NCI-H69 (cell line): ENCODE measurements around the gene SBF2.
A peak's percentile ranks its signal among the peaks of the same experiment; 100 is the strongest.

ENCODE experiments used
- DNase-seq: peaks from one replicate; lab custom pipeline; 2025; lab: John Stamatoyannopoulos, UW

The SBF2 gene

GRCh38 chr11:9806946-9807687 is 486.9 kb downstream of the SBF2 start:
- no peak for DNase-seq

GRCh38 chr11:9804419-9804902 is 489.6 kb downstream of the SBF2 start:
- DNase-seq = no peak

DNA sequence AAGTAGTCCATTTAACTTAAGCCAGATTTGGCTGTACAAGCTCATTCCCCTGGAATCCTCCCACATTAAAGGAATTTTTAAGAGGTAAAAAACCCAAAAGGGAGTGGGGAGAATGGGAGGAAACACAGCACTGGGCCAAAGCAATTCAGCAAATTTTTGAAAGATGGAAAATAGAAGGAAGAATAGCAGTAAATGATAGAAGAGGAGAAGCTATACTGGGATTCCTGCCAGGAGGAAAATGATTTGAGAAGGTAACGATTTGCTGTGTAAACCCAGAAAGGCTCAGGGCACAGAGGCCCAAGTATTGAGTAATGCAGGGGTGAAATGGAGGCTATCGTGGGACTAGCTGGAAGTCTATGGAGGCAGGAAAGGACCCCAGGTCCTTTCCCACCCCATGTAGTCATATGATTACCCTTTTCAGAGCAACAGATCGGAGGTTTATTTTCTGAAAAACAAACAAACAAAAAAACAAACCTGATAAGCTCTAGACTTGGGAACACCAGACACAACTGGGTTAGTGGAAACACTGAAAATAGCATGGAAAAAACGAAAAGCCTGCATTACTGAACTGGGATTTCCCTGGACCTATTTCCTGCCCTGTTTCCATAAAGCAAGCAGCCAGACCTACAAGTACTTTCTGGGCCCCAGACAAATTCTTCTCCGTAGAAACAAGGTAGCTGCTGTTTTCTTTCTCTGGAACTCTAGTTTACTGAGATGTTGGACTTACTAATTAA is 490.2 kb downstream of the SBF2 start:
- peak; percentile 39 for DNase-seq

GRCh38 chr11:9802291-9802861 is 491.6 kb downstream of the SBF2 start:
- DNase-seq = peak; percentile 82

- no peak for DNase-seq
Measured at GRCh38 chr11:9799886-9800285, 494.1 kb downstream of the SBF2 start.

DNA sequence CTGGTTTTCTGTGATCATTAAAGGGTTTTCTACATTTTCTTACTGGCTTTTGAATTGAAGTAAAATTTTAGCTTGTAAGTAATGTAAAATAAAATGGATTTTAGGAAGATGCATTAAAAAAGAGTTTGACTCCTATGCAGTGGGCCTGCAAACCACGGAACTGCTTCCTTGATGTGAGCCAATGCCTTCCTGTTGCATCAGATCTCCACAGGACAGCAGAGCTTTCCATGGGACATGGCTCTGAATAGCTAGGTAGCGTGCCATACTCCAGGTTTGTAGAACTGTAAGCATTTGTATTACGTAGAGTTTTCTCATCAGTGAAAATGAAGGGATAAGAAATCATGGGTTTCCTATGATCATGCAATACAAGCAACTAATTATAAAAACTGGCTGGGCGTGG is 496.7 kb downstream of the SBF2 start:
- no peak for DNase-seq

- DNase-seq = no peak
Measured at GRCh38 chr11:9796854-9797253, 497.2 kb downstream of the SBF2 start.

- DNase-seq = no peak
Measured at GRCh38 chr11:9796266-9796665, 497.8 kb downstream of the SBF2 start.

- no peak for DNase-seq
Measured at GRCh38 chr11:9790703-9791102, 503.3 kb downstream of the SBF2 start.

DNA sequence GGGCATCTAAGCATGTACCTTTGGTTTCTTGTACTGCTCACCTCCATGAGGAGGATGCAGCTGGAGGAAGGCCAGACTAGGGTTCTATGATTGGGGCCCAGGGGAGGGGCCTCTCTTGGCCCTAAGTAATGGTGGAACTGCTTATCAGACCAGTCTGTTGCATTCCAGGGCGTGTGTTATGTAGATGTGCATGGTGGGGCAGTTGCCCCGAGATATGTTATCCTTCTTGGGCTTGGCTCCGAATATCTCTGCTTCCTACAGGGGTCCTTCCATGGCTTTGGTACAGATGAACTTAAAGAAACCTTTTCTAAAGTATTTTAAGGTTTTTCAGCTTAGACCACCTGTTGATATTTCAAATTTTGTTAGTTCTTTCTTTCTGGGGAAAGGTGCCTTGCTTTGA is 504.1 kb downstream of the SBF2 start:
- no peak for DNase-seq

- no peak for DNase-seq
Measured at GRCh38 chr11:9787981-9788521, 506.0 kb downstream of the SBF2 start.

GRCh38 chr11:9787260-9787659 is 506.8 kb downstream of the SBF2 start:
- DNase-seq = no peak

DNA sequence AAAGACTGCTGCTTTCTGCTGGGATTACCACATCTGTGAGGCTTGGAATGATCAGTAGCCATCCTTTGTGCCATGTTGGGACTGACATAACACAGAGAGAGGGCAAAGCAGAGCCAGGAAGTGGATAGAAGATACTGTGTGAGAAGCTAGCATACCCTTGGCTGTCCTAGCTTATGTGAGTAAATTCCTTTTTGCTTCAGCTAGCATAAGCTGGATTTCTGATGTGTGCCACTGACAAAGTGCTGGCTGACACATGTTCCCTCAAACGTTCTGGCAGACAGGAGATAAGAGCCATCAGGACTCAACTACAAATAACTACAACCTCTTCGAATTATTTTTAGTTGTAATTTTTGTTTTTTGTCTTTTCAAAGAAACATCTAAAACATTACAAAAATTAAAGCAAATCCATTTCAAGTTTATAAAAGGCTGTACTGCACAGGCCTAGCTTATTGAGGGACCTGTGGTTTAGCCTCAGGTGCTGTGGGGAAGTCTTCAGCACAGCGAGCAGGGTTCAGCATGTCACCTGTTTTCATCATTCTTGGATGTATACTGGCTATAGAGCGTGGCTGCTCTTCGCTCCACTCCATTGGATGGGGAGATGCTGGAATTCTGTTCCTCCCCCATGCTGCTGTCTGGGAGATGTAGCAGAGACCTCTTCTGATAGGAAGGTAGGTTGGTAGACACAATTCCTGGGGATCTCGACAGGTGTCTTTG is 509.3 kb downstream of the SBF2 start:
- no peak for DNase-seq

DNA sequence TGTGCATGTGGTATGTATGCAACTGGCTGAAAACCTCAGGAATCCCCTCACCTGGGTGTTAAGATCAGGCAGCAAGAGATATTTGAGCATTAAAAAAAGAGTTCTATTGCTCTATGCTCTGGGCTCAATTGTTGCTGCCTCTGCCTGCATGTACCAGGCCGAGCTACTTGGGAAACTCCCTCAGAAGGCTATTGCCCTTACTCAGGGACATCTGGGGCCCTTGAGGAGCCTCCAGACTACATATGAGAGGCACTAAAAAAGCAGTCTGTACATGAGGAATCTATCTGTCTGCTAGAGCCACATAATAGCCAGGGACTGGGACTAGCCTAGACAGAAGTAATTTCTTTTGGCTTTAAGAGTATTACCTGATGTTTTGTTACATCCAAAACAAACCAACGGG is 510.0 kb downstream of the SBF2 start:
- no peak for DNase-seq

DNA sequence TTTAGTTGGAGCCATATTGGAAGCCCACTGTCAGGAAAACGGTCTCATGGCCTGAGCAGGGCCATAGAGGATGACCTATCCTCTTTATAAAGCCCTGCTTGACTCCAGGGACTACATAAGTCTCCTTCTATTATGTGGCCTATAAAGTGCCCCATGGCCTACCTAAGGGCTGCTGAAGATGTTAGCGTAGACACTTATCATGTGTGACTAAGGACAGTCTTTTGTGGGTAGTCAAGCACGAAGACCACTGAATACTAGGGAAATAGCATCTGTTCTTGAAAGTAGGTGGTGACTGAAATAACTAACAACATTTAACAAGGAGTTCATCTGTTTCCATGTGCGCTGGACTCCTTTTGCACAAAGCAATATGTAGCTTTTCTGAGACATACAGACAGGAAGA is 513.1 kb downstream of the SBF2 start:
- DNase-seq = no peak

DNA sequence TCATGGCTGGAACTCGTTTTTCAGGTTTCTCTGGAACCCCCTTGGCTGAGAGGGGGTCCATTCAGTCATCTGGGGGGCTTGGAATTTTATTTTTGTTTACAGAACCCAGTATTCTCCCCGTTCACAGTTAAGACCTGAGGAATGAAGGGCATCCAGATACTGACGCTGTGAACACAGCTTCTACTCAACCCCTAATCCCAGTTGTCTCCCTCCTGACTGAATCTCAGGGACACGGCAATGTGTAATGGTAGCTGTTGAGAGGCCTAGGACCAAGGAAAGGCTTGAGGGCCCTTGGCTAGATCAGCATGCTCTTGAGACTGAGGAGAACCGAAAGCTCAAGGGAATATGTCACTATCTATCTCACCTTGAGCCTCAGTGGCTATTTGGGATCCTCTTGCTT is 516.5 kb downstream of the SBF2 start:
- no peak for DNase-seq

GRCh38 chr11:9777066-9777465 is 517.0 kb downstream of the SBF2 start:
- DNase-seq = no peak

DNA sequence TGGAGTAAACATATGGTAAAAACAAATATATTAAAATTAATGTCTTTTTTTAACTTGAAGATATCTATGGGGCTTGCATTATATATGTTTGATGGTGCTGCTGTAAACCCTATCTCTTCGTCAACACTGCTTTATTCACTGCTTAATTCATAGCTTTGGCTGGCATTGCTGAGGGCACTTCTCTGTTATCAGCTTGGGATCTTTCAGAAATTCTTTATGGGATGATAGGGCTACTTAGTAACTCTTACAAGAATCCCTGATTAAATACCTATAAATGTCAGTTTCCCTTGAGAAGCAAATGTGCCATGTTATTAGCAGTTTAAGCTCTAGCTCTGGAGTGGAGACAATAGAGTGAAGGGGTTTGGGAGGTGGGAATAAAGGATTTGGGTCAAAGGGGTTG is 517.8 kb downstream of the SBF2 start:
- no peak for DNase-seq

GRCh38 chr11:9775398-9775779 is 518.6 kb downstream of the SBF2 start:
- DNase-seq = no peak

GRCh38 chr11:9774591-9775397 is 519.2 kb downstream of the SBF2 start:
- DNase-seq = no peak

DNA sequence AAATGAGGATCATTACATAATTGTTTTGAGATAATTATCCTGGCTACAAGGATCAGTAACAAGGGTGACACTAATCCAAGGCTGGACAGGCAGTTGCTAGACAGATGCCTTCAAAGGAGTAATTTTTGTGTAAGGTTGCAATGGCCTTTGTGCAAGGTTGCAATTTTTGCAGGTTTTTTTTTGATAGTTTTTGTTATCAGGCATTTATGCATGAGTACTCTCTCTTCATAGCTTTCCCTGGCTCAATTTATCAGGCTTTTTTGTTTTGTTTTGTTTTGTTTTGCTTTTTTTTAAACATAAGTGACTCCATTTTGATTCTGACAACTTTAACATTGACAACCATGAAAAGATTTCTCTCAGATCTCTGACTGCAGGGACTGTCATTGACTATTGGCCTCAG is 519.9 kb downstream of the SBF2 start:
- DNase-seq = no peak
